Endothelial cell of umbilical vein (primary cell): ENCODE data around the gene PUDP.

Source experiments
- EZH2 ChIP-seq: IDR thresholded peaks from 2 replicates; pipeline ENCODE4 v1.6.1; 2012; ENCODE audit warnings: borderline replicate concordance, low read depth, mild to moderate bottlenecking, moderate library complexity, low read length, inconsistent platforms; ENCODE audit not compliant: severe bottlenecking
- FOS ChIP-seq: IDR thresholded peaks from 2 replicates; pipeline ENCODE4 v1.6.1; 2011; ENCODE audit warnings: mild to moderate bottlenecking, low read length, moderate library complexity, borderline replicate concordance; ENCODE audit not compliant: insufficient read depth
- GATA2 ChIP-seq: IDR thresholded peaks from 2 replicates; pipeline ENCODE4 v1.7.0; 2011; ENCODE audit warnings: low read depth, mild to moderate bottlenecking, moderate library complexity, mixed read lengths, low read length; ENCODE audit not compliant: insufficient read length, insufficient read depth
- JUN ChIP-seq: IDR thresholded peaks from 2 replicates; pipeline ENCODE4 v1.6.1; 2011; ENCODE audit warnings: borderline replicate concordance, low read depth; ENCODE audit not compliant: insufficient read length, insufficient read depth
- MYC ChIP-seq: IDR thresholded peaks from one replicate; pipeline ENCODE4 v1.6.1; 2011; ENCODE audit warnings: mild to moderate bottlenecking, low read depth, low read length
- POLR2A ChIP-seq: IDR thresholded peaks from 2 replicates; pipeline ENCODE4 v1.6.1; 2012; ENCODE audit warnings: low read depth, mild to moderate bottlenecking, control low read depth, low read length
- POLR2AphosphoS5 ChIP-seq: IDR thresholded peaks from 2 replicates; pipeline ENCODE4 v1.6.1; 2012; ENCODE audit warnings: low read depth, mild to moderate bottlenecking, control low read depth, low read length, moderate library complexity; ENCODE audit not compliant: insufficient read depth
- TF ChIP-seq, protein P1 (sequence below), 2 donors: IDR thresholded peaks; 1 replicate in 1 of 2; 2 replicates in 1 of 2; pipeline ENCODE4 v1.5.1; 2011; ENCODE audit warnings: low read length in 2 of 2, mild to moderate bottlenecking in 2 of 2, moderate library complexity in 2 of 2, control low read depth in 1 of 2, inconsistent platforms in 1 of 2, low read depth in 1 of 2; ENCODE audit not compliant: insufficient read depth in 1 of 2; ENCODE audit errors: extremely low read depth in 1 of 2

DNA sequence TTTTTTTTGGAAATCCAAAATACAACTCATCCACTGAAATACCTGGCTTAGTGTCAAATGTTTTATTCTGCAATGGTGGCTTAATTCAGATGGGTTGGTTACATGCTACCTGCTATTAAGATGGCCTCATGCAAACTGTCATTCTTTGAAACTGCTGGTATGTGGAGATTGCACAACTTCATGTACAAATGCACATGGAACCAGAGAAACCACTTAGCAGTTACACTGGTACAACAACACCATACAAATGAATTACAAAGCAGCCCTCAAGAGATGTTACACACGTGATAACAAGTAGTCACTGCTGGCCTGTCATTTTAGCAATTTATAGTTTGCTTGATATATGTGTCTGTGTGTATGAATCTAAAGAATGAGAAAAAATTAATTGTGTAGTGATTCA, 85.0 kb downstream of the PUDP start:
- TF ChIP-seq JUN (no peak), FOS (no peak), EZH2 (no peak), POLR2A (no peak), POLR2AphosphoS5 (no peak), GATA2 (no peak), MYC (no peak)
- TF ChIP-seq, protein P1, sequence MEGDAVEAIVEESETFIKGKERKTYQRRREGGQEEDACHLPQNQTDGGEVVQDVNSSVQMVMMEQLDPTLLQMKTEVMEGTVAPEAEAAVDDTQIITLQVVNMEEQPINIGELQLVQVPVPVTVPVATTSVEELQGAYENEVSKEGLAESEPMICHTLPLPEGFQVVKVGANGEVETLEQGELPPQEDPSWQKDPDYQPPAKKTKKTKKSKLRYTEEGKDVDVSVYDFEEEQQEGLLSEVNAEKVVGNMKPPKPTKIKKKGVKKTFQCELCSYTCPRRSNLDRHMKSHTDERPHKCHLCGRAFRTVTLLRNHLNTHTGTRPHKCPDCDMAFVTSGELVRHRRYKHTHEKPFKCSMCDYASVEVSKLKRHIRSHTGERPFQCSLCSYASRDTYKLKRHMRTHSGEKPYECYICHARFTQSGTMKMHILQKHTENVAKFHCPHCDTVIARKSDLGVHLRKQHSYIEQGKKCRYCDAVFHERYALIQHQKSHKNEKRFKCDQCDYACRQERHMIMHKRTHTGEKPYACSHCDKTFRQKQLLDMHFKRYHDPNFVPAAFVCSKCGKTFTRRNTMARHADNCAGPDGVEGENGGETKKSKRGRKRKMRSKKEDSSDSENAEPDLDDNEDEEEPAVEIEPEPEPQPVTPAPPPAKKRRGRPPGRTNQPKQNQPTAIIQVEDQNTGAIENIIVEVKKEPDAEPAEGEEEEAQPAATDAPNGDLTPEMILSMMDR (IDR thresholded peaks at IDR 0.05; ENCODE audit: extremely low read depth in 1 of 2, insufficient read depth in 1 of 2, low read depth in 1 of 2, low read length in 2 of 2) = no peak
